ENCODE results near the gene CGB3.

CGB3 gene

GRCh38 chr19:49014870-49015255 lies 9.3 kb downstream of the CGB3 start:
- no peak for DNase-seq

- no peak for DNase-seq
Observed at GRCh38 chr19:49014123-49014869, 9.8 kb downstream of the CGB3 start.

GRCh38 chr19:49011194-49011593 lies 12.9 kb downstream of the CGB3 start:
- DNase-seq: no peak

GRCh38 chr19:49010453-49010852 lies 13.7 kb downstream of the CGB3 start:
- no peak for DNase-seq

- DNase-seq: no peak
Observed at GRCh38 chr19:49009828-49010227, 14.3 kb downstream of the CGB3 start.

- DNase-seq: no peak
Observed at GRCh38 chr19:49006905-49007304, 17.2 kb downstream of the CGB3 start.

- no peak for DNase-seq
Observed at GRCh38 chr19:49004964-49005614, 19.0 kb downstream of the CGB3 start.

- no peak for DNase-seq
Observed at GRCh38 chr19:49004133-49004532, 20.0 kb downstream of the CGB3 start.

GRCh38 chr19:48999481-49000325 lies 24.4 kb downstream of the CGB3 start:
- no peak for DNase-seq

- DNase-seq: peak; percentile 23
Observed at GRCh38 chr19:48997972-48998371, 26.2 kb downstream of the CGB3 start.

GRCh38 chr19:48994035-48994386 lies 30.1 kb downstream of the CGB3 start:
- DNase-seq: no peak

GRCh38 chr19:48993175-48994034 lies 30.7 kb downstream of the CGB3 start, which contains the start of the genes GYS1 and RUVBL2:
Gene GYS1 (minus strand): TSS chr19:48993309. CDS start chr19:48993112, 197 bp downstream.
Gene RUVBL2 (plus strand): TSS chr19:48993887. CDS start chr19:48993912, 25 bp downstream.
- peak; percentile 99 for DNase-seq

GRCh38 chr19:48992581-48993174 lies 31.5 kb downstream of the CGB3 start:
- no peak for DNase-seq

GRCh38 chr19:48991873-48992580 lies 32.1 kb downstream of the CGB3 start:
- DNase-seq: no peak

GRCh38 chr19:48991011-48991609 lies 33.0 kb downstream of the CGB3 start:
- no peak for DNase-seq

GRCh38 chr19:48990400-48990799 lies 33.7 kb downstream of the CGB3 start:
- DNase-seq: no peak

GRCh38 chr19:48989701-48990291 lies 34.3 kb downstream of the CGB3 start:
- DNase-seq: no peak

GRCh38 chr19:48988860-48989259 lies 35.3 kb downstream of the CGB3 start:
- DNase-seq: no peak

- DNase-seq: no peak
Observed at GRCh38 chr19:48988286-48988685, 35.8 kb downstream of the CGB3 start.

GRCh38 chr19:48987323-48987722 lies 36.8 kb downstream of the CGB3 start:
- DNase-seq: no peak

- no peak for DNase-seq
Observed at GRCh38 chr19:48986211-48986610, 37.9 kb downstream of the CGB3 start.

Measured in NK-92 treated with Interleukin-12 subunit alpha and Interleukin-12 subunit beta, amount 100 ng/mL, for 24 hours (cell line).